ENCODE data around the gene METTL14.

Gene METTL14

DNA sequence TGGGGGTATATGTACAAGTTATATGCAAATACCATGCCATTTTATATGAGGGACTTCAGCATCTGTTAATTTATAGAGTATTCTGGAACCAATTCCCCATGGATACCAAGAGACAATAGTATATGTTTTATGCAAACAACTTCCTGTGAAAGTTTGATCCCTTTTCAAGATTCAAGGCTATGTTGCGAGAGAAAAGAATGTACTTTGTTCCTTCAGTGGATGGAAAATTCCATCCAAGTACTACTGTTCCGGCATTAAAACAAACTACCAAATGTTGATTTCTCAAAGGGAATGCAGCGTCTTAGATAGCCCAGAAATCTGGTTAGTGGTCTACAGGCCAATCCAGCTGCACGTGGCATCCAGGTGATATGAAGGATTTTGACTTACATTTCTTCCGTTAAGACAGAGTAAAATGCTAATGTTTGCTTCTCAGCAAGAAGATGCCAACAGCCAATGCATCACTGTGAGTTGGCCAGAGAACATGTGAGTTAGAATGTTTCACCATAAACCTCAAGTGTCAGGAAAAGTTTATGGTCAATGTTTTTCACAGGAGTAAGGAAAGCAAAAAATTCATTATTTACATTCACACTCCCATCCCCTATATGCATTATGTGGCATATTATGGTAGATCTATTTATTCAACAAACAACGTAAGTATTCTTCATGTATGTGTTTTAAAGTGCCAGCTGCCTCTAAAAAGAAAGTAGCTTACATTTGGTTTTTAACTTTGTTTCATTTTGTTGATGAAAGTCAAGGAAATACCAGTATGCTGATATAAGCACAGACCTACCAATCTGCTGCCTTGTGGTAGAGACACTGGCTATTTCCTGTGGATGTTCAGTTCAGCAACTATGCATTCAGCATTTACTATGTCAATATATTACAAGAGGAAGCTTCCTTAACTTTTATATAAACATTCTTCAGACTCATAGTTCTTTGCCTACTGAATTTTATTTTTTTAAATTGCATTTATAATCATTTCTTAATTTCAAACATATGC lies 44.4 kb downstream of the METTL14 start:
- no peak for DNase-seq
- H3K27ac ChIP-seq = no peak overlapping the region

DNA sequence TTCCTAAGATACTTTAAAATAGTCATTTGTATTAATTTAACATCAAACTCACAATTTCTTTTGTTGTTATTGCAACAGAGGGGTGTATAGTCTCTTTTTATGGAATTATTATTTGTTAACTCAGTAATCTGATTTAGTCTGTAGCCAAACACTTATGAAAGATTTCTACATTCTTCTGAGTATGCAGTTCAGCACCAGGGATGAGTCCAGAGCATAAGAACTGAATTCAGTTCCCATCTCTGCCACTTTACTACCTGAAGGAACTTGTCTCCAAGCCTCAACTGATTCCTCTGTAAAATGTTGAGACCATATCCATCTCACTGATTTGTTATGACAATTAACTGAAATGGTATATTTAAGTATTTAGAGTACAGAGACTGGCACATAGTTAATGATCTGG lies 45.5 kb downstream of the METTL14 start:
- no peak overlapping the region for H3K27ac ChIP-seq
- TF ChIP-seq, protein P1, sequence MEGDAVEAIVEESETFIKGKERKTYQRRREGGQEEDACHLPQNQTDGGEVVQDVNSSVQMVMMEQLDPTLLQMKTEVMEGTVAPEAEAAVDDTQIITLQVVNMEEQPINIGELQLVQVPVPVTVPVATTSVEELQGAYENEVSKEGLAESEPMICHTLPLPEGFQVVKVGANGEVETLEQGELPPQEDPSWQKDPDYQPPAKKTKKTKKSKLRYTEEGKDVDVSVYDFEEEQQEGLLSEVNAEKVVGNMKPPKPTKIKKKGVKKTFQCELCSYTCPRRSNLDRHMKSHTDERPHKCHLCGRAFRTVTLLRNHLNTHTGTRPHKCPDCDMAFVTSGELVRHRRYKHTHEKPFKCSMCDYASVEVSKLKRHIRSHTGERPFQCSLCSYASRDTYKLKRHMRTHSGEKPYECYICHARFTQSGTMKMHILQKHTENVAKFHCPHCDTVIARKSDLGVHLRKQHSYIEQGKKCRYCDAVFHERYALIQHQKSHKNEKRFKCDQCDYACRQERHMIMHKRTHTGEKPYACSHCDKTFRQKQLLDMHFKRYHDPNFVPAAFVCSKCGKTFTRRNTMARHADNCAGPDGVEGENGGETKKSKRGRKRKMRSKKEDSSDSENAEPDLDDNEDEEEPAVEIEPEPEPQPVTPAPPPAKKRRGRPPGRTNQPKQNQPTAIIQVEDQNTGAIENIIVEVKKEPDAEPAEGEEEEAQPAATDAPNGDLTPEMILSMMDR (IDR thresholded peaks at IDR 0.05; ENCODE audit: low read depth, low read length) = no peak
- no peaks in the 10 kb centered on the region for H3K27me3 ChIP-seq (ENCODE audit: insufficient read depth, low read depth, severe bottlenecking)
- no peak for DNase-seq
- peaks cover 29% of the 10 kb centered on the region for H3K36me3 ChIP-seq
- H3K9me3 ChIP-seq (ENCODE audit: severe bottlenecking) = no peaks in the 10 kb centered on the region
- no peak overlapping the region for H3K4me3 ChIP-seq (ENCODE audit: low read depth, low read length)

More for the DNA sequence above, 44.4 kb downstream of the METTL14 start:
- Histone ChIP-seq H3K4me3 (ENCODE audit: low read depth, low read length) (no peak overlapping the region), H3K9me3 (ENCODE audit: severe bottlenecking) (no peaks in the 10 kb centered on the region), H3K27me3 (ENCODE audit: insufficient read depth, low read depth, severe bottlenecking) (no peaks in the 10 kb centered on the region), H3K36me3 (peaks cover 31% of the 10 kb centered on the region)
- TF ChIP-seq, protein P1 (IDR thresholded peaks at IDR 0.05; ENCODE audit: low read depth, low read length) = no peak

DNA sequence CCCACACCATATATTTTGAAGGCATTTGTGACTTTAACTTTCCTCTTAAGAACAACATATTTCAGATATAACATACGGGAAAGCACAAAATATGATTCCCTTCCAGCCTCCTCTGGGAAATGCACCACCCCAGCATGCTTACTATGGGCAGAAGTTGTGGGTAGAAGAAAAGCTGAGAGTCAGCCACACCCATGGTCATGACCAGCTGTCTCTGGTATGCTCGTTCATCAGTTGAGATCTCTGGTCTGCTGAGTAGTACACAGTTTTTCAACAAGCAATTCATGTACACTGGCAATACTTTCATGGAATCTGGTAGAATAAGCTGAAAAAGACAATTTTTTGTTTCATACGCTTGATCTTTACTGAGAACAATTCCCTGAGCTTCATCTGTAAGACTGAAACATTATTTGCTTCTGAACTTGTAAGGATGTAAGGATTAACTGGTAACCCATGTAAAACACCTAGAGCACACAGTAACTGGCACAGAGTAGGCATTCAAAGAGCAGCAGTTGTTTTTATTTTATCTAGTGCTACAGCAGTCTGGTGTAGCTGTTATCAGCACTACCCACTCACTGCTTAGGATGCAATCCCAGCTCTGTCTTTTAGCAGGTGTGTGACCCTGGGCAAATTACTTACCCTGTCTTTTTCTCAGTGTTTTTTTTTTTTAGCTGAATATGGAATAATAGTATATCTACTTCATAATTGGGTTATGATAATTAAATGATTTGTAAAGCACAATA lies 47.6 kb downstream of the METTL14 start:
- Histone ChIP-seq H3K27me3 (ENCODE audit: insufficient read depth, low read depth, severe bottlenecking) (no peaks in the 10 kb centered on the region), H3K4me3 (ENCODE audit: low read depth, low read length) (no peak overlapping the region), H3K9me3 (ENCODE audit: severe bottlenecking) (no peaks in the 10 kb centered on the region), H3K27ac (no peak overlapping the region), H3K36me3 (peaks cover 16% of the 10 kb centered on the region)
- TF ChIP-seq, protein P1 (IDR thresholded peaks at IDR 0.05; ENCODE audit: low read depth, low read length) = no peak
- DNase-seq = no peak

DNA sequence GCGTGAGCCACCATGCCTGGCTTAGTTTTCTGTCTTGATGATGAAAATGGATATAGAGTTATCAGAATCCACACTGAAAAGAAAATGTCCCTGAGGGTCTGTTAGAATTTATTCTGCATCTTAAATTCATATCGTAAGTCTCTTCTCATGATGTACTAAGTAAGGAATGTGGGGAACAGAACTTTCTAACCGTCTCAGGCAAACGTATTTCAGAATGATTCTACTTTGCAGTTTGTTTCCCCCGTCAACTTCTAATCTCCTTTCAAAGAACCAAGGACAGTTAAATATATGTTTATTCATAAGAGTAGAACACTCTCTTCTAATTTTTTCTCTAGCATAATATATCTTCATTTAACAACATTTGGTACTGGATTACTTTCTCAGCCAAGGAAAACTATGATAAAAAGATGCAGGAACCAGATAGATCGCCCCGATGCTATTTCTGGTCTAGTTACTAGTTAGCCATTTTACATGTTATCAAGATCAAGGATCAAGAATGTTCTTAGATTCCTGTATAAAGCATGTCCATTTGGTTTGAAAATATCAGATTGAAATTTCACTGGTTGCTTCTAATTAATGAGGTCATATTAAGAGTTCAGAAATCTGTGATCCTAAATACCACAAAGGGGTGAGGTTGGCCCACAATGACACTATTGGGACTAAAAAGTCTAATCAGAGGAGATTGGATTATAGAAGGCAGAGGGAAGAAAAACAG lies 49.5 kb downstream of the METTL14 start:
- TF ChIP-seq, protein P1 (IDR thresholded peaks at IDR 0.05; ENCODE audit: low read depth, low read length) = no peak
- H3K4me3 ChIP-seq (ENCODE audit: low read depth, low read length) = no peak overlapping the region
- peaks cover 6% of the 10 kb centered on the region for H3K36me3 ChIP-seq
- no peaks in the 10 kb centered on the region for H3K9me3 ChIP-seq (ENCODE audit: severe bottlenecking)
- H3K27me3 ChIP-seq (ENCODE audit: insufficient read depth, low read depth, severe bottlenecking) = no peaks in the 10 kb centered on the region
- DNase-seq = no peak
- H3K27ac ChIP-seq = no peak overlapping the region

DNA sequence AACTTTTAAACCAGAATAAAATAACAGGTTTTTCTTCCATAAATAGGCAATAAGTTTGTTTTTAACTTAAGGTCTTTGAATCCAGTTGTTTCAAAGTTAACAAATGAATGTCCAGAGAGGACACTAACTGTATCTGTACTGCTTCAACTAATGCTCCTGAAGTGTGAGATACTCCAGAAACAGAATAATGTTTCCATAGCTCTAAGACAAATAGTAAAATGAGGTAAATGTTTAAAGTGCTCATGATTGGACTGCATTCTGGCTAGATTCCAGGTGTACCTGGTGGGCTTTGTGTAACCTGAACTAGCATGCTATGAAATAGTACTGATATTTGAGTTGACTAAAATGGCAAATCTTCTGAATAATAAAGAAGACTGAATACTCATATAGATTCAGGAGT lies 51.7 kb downstream of the METTL14 start:
- no peaks in the 10 kb centered on the region; the same call in none of the 2 replicates for H3K36me3 ChIP-seq
- no peak overlapping the region for H3K4me3 ChIP-seq (ENCODE audit: low read depth, low read length)
- TF ChIP-seq, protein P1 (IDR thresholded peaks at IDR 0.05; ENCODE audit: low read depth, low read length) = no peak
- no peaks in the 10 kb centered on the region for H3K27me3 ChIP-seq (ENCODE audit: insufficient read depth, low read depth, severe bottlenecking)
- DNase-seq = no peak
- H3K27ac ChIP-seq = no peak overlapping the region
- H3K9me3 ChIP-seq (ENCODE audit: severe bottlenecking) = no peaks in the 10 kb centered on the region

All from WERI-Rb-1 (cell line).